Renal pelvis (tissue), 4 donors: ENCODE data around the gene TEKTIP1. TPM values are rescaled to one million over a fixed set of nuclear protein-coding genes. Genes with fewer than 3 reads are reported as not detected.
"Not testable (repeated sequence)": the region's sequence is repeated elsewhere in the genome, so short reads cannot be mapped to it uniquely, and the experiment has no call there.

Source experiments
- DNase-seq: peaks from one replicate; pipeline ENCODE4 v3.0.0-alpha.2; 2013
- polyA plus RNA-seq, 3 donors: library from polyadenylated mRNA; unstranded; fragments of 120-200 nt; gene quantifications; one replicate each; pipeline ENCODE4 v1.2.1, GENCODE V29; 2013; ENCODE audit not compliant: insufficient read length in 3 of 3

The TEKTIP1 gene
- polyA plus RNA-seq, 3 donors = 6.8 to 11.1 (median 10.3) TPM

DNA sequence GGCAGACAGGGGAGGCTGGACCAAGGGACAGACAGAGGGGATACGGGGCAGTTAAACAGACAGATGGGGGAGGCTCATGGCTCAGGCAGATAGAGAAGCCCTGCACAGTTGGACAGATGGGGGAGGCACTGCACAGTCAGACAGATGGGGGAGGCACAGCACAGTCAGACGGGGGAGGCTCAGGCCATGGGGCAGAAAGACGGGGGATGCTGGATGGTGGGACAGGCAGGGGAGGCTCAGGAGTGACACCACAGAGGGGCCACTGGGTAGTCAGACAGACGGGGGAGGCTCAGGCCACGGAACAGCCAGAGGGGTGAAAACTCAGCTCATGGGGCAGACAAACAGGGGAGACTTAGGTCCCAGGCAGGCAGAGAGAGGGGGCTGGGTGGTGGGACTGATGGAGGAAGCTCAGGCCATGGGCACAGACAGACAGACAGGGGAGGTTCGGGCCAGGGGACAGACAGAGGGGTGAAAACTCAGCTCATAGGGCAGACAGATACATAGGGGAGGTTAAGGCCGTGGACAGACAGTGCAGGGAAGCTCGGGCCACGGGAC lies 17.5 kb downstream of the TEKTIP1 start:
- no peak for DNase-seq

DNA sequence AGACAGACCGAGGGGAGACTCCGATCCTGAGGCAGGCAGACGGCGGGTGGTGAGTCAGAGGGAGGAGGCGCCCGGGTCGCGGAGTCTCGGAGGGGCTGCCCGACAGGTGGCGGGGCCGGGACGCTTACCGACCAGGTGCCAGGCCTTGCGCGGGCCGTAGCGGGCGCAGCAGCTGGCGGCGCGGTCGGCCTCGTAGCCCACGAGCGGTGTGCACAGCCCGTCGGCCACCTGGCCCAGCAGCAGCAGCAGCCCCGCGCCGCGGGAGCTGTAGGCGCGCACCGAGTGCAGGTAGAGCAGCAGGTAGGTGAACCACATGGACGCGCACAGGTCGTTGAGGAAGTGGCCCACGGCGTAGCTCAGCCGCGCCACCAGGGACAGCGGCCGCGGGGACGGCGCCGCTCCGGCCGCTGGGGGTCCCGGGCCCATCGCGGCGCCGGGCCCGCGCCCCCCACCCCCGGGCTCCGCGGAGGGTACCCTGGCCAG lies 18.0 kb downstream of the TEKTIP1 start:
- DNase-seq = no peak

DNA sequence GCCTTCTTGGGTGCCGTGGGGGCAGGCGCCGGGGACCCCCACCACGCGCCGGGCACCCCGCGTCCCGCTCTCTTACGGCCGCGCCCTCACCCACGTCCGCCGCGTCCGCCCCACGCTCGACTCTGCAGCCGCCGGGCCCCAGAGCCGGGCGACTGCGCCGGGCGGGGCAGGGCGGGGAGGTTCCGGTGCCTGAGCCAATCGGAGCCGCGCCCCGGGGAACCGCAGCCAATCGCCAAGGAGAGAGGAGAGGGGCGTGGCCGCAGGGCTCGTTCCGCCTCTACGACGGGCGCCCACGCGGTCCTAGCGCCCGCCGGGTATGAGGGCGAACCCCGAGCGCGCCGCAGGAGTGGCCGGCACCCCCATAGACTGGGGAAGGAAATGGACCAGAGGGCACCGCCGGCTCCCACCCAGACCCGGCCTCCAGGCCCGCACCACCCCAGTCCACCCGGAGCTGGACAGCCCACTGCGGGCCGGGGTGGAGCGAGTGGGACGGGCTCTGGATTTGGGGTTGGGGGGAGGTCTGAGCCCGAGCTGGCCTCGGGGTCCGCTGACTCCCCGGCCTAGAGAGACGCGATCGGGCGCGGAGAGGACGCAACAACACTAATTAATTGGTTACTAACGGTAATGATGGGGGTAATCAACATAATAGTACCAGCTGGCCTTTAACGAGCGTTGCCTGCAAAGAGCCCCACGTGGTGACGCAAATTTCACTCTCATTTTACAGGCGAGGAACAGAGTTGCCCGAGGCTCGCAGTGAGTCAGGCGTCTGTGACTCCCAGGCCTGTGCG lies 18.7 kb downstream of the TEKTIP1 start, which contains the start of gene MFSD12:
Gene MFSD12, minus strand, starts transcription at position 126 of the 788 bp plus-strand sequence. CDS start 183 bp downstream, outside the sequence.
- DNase-seq = peak; percentile 94

DNA sequence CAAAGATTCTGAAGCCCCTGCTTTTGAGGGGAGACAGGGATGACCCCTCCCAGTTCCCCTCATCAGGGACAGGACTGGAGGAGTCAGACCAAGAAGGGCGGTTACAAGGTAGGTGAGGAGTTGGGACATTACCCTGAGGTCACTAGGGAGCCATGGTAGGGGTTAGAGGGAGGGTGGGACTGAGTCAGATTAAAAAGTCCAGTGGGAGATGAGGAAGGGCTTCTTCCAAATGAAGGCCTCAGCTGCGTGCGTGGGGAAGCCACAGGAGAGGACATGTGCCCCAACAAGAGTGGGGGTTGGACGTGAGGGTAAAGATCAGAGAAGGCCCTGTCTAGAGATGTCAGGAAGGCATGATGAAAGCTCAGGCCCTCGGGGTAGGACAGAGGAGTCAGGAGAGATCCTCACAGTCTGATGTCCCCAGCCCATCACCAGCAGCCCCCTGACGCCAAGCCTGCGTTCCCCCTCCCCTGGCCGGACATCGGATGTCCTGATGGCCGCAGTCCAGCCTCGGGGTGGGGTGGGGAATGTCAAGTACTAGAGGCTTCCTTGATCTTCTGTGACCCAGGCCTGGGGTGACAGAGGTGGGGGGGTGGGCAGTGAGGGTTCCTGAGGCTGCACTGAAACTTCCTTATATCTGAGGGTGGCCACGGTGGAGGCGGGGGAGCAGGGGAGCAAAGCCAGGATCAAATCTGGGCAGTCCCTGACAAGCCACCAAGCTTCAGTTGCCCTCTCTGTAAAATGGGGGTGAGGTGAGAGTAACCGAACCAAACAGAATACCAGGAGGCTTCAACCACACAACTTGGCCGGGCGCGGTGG lies 24.9 kb downstream of the TEKTIP1 start:
- DNase-seq = no peak

DNA sequence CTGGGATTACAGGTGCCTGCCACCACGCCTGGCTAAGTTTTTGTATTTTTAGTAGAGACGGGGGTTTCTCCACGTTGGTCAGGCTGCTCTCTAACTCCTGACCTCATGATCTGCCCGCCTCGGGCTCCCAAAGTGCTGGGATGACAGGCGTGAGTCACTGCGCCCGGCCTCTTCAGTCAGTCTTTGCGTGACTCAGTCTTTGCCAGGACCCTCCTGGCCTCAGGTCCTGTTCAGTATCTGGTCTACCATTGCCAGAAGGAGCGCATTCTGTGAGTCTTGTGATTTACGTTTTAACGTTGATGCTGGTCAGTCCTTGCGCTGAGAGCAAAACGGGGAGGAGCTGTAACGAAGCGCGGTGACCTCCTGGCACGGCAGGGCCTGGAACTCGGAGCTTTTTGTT lies 26.2 kb downstream of the TEKTIP1 start:
- no peak for DNase-seq

DNA sequence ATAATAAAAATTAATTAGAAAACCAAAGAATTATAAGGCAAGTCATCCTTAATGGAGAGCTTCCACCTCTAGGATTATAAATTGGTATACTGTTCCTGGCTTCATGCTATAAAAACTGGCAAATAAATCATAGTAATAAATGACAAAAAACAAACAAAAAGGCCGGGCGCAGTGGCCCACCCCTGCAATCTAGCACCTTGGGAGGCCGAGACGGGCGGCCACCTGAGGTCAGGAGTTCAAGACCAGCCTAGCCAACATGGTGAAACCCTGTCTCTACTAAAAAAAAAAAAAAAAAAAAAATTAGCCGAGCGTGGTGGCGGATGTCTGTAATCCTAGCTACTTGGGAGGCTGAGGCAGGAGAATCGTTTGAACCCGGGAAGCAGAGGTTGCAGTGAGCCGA lies 31.1 kb downstream of the TEKTIP1 start:
- not testable (repeated sequence) for DNase-seq

DNA sequence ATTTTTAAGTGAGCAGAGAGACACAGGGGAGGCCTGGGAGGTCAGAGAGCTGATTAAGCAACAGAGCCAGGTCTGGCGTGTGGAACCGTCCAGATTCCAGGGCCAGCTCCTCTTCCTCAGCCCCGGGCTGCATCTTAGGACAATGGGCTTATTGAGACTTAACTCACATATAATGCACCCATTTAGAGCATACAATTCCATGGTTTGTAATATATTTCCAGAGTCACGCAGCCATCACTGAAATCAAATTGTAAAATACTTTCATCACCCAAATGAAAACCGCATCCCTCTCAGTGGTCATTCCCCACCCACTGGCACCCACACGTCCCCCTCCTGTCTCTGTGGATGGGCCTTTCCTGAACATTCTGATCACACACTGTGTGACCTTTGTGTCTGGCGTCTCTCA lies 31.6 kb downstream of the TEKTIP1 start:
- DNase-seq = no peak

- peak; percentile 100 for DNase-seq
Measured at GRCh38 chr19:3572132-3572854, 33.3 kb downstream of the TEKTIP1 start.

GRCh38 chr19:3572855-3573161 lies 33.8 kb downstream of the TEKTIP1 start, which contains the start of gene HMG20B:
Gene HMG20B (plus strand): TSS chr19:3572944. CDS start chr19:3573310, 366 bp downstream.
- DNase-seq = no peak

GRCh38 chr19:3573162-3573857 lies 34.3 kb downstream of the TEKTIP1 start:
- no peak for DNase-seq

GRCh38 chr19:3573858-3574637 lies 35.1 kb downstream of the TEKTIP1 start:
- peak; percentile 74 for DNase-seq

- no peak for DNase-seq
Measured at GRCh38 chr19:3575260-3575741, 36.3 kb downstream of the TEKTIP1 start.

- no peak for DNase-seq
Measured at GRCh38 chr19:3575949-3576673, 37.1 kb downstream of the TEKTIP1 start.

GRCh38 chr19:3576696-3577443 lies 37.9 kb downstream of the TEKTIP1 start:
- no peak for DNase-seq

GRCh38 chr19:3577723-3578344 lies 38.9 kb downstream of the TEKTIP1 start:
- no peak for DNase-seq

DNA sequence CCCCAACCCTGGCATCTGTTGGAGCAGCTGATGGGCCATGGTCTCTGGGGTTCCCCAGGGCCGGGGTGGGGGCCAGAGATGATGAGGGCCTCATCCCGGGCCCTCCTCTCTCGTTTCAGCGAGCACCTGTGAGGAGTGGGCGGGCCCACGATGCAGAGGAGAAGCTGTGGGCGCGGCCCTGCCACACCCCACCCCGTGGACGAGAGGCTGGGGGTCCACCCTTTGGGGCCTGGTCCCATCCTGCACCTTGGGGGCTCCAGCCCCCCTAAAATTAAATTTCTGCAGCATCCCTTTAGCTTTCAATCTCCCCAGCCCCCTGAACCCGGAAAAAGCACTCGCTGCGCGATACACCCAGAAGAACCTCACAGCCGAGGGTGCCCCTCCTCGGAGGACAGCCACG lies 39.4 kb downstream of the TEKTIP1 start:
- DNase-seq = no peak

GRCh38 chr19:3580156-3580934 lies 41.4 kb downstream of the TEKTIP1 start:
- DNase-seq = no peak
